ENCODE measurements around the gene ACVRL1. TPM values are rescaled to one million over a fixed set of nuclear protein-coding genes. Genes with fewer than 3 reads are reported as not detected.

The ACVRL1 gene
- total RNA-seq, 1 experiment from 2014 or later: 0.98 TPM

DNA sequence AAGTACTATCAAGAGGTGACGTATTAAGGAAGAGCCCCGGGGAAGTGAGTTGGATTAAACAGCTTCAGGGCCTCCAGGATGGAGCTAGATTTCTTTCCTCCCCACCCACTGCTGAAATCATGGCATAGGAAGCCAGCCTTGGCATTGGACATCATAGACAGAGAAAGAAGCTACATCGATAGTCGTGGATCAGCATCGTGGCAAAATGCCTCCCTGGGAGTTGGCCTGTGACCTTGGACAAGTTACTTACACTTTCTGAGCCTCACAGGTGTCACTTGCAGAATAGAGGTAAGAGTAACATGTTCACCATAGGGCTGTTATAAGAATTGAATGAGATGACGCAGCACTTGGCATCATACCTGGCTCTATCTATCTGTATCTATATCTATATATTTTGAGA is 13.5 kb upstream of the ACVRL1 start:
- peaks cover 9% of the 10 kb centered on the region; the same call in 1 of the 2 replicates for H3K27me3 Mint-ChIP-seq (ENCODE audit: low read depth)
- ChIA-PET CTCF (interaction anchor here (1.2 to 6.4 kb wide), 11 partner anchors 13 to 132 kb away, joined by 3 to 91 read pairs (median 11); partner anchors contain the start of gene ACVRL1), POLR2A (no interaction called here)
- no peaks in the 10 kb centered on the region for H3K9me3 Mint-ChIP-seq
- H3K4me3 Mint-ChIP-seq: no peak overlapping the region
- H3K36me3 Mint-ChIP-seq: no peaks in the 10 kb centered on the region
- peaks cover 13% of the 10 kb centered on the region for H3K4me1 Mint-ChIP-seq
- no peak overlapping the region for H3K27ac Mint-ChIP-seq
- DNase-seq (ENCODE audit: low spot score) (no peak), ATAC-seq (no peak)
- no peak for TF ChIP-seq ATF3 (CRISPR knock-in tag; conservative IDR thresholded peaks at IDR 0.05)
- no peak for TF ChIP-seq GTF2I (CRISPR knock-in tag; conservative IDR thresholded peaks at IDR 0.05)
- no peak for TF ChIP-seq TP53 (CRISPR knock-in tag; IDR thresholded peaks at IDR 0.05)
- no peak for TF ChIP-seq JAZF1 (CRISPR knock-in tag; IDR thresholded peaks at IDR 0.05)
- TF ChIP-seq ZNF121 (CRISPR knock-in tag; IDR thresholded peaks at IDR 0.05): no peak
- no peak for TF ChIP-seq OVOL2 (CRISPR knock-in tag; IDR thresholded peaks at IDR 0.05; ENCODE audit: borderline replicate concordance)
- TF ChIP-seq, protein P1, sequence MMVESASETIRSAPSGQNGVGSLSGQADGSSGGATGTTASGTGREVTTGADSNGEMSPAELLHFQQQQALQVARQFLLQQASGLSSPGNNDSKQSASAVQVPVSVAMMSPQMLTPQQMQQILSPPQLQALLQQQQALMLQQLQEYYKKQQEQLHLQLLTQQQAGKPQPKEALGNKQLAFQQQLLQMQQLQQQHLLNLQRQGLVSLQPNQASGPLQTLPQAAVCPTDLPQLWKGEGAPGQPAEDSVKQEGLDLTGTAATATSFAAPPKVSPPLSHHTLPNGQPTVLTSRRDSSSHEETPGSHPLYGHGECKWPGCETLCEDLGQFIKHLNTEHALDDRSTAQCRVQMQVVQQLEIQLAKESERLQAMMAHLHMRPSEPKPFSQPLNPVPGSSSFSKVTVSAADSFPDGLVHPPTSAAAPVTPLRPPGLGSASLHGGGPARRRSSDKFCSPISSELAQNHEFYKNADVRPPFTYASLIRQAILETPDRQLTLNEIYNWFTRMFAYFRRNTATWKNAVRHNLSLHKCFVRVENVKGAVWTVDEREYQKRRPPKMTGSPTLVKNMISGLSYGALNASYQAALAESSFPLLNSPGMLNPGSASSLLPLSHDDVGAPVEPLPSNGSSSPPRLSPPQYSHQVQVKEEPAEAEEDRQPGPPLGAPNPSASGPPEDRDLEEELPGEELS (CRISPR knock-in tag; IDR thresholded peaks at IDR 0.05): no peak
- no peak for TF ChIP-seq ZNF138 (CRISPR knock-in tag; conservative IDR thresholded peaks at IDR 0.05)
- TF ChIP-seq SMAD3 (CRISPR knock-in tag; IDR thresholded peaks at IDR 0.05; ENCODE audit: borderline replicate concordance): no peak
- TF ChIP-seq, protein P2, sequence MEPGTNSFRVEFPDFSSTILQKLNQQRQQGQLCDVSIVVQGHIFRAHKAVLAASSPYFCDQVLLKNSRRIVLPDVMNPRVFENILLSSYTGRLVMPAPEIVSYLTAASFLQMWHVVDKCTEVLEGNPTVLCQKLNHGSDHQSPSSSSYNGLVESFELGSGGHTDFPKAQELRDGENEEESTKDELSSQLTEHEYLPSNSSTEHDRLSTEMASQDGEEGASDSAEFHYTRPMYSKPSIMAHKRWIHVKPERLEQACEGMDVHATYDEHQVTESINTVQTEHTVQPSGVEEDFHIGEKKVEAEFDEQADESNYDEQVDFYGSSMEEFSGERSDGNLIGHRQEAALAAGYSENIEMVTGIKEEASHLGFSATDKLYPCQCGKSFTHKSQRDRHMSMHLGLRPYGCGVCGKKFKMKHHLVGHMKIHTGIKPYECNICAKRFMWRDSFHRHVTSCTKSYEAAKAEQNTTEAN (CRISPR knock-in tag; IDR thresholded peaks at IDR 0.05): no peak

DNA sequence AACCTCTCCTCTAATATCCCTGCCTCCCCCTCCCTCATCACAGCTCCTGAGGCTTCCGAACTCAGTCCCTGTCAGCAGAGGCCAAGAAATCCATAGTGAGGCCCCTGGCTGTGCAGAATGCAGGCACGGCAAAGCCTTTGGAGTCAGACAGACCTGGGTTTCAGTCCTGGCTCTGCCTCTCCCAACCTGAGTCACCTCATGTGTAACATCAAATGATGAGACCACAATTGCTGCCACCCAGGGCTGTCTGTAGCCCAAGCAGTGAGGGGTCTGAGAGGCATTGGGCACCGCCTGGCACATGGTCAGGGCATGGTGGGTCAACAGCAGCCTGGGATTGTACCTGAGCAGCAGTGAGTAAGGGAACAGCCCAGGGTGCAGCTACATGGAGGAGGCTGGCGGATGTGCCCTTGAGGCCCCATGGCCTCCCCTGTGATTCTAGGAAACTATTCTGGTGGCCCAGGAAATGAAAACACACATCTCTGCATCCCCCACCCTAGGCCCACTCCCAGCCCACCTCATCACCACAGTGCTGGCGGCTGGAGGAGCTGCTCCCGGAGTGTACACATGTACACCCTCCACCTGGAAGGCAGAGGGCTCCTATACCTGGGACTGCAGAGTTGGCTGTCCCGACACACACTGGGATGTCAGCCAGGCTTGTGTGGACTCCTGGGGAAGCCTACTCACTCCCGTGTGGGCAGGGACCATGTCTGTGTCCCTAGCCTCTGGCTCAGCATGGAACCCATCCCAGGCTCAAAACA is 11.7 kb upstream of the ACVRL1 start:
- H3K4me3 Mint-ChIP-seq: no peak overlapping the region

More for the DNA sequence above, 11.7 kb upstream of the ACVRL1 start:
- POLR2A ChIA-PET: no interaction called here
- Mint-ChIP-seq H3K9me3 (no peaks in the 10 kb centered on the region), H3K4me1 (peaks cover 2% of the 10 kb centered on the region; the same call in 1 of the 2 replicates), H3K36me3 (no peaks in the 10 kb centered on the region), H3K27me3 (ENCODE audit: low read depth) (0 out of 2 replicates have a peak, but pooled peaks cover 2% of the 10 kb centered on the region), H3K27ac (no peak overlapping the region)
- DNase-seq (ENCODE audit: low spot score) (no peak), ATAC-seq (no peak)
- TF ChIP-seq ZNF416 (CRISPR knock-in tag; IDR thresholded peaks at IDR 0.05) (no peak), NR3C1 (CRISPR knock-in tag; conservative IDR thresholded peaks at IDR 0.05; ENCODE audit: low read depth) (no peak), AFF4 (CRISPR knock-in tag; IDR thresholded peaks at IDR 0.05; ENCODE audit: borderline replicate concordance) (no peak), EMX1 (CRISPR knock-in tag; IDR thresholded peaks at IDR 0.05) (no peak)
- CTCF ChIA-PET: interaction anchor here (1.1 to 6.4 kb wide), 26 partner anchors 8 to 475 kb away, joined by 3 to 91 read pairs (median 5); partner anchors contain the start of gene ACVRL1

Measured in WTC11 (cell line).